ENCODE data around the gene KSR2.

The KSR2 gene

GRCh38 chr12:117692512-117692911 lies 276.3 kb downstream of the KSR2 start:
- no peak for DNase-seq (ENCODE audit: low spot score)

GRCh38 chr12:117689857-117690256 lies 278.9 kb downstream of the KSR2 start:
- DNase-seq (ENCODE audit: low spot score), result no peak

GRCh38 chr12:117688446-117688845 lies 280.3 kb downstream of the KSR2 start:
- DNase-seq (ENCODE audit: low spot score), result no peak

- DNase-seq (ENCODE audit: low spot score), result no peak
These were observed 281.8 kb downstream of the KSR2 start for GRCh38 chr12:117686911-117687377.

GRCh38 chr12:117686210-117686609 lies 282.6 kb downstream of the KSR2 start:
- no peak for DNase-seq (ENCODE audit: low spot score)

- no peak for DNase-seq (ENCODE audit: low spot score)
These were observed 283.5 kb downstream of the KSR2 start for GRCh38 chr12:117685110-117685926.

- DNase-seq (ENCODE audit: low spot score), result no peak
These were observed 284.3 kb downstream of the KSR2 start for GRCh38 chr12:117684471-117684870.

GRCh38 chr12:117680312-117680711 lies 288.5 kb downstream of the KSR2 start:
- DNase-seq (ENCODE audit: low spot score), result no peak

- no peak for DNase-seq (ENCODE audit: low spot score)
These were observed 289.0 kb downstream of the KSR2 start for GRCh38 chr12:117679776-117680175.

GRCh38 chr12:117674763-117675162 lies 294.0 kb downstream of the KSR2 start:
- DNase-seq (ENCODE audit: low spot score), result no peak

GRCh38 chr12:117674313-117674712 lies 294.5 kb downstream of the KSR2 start:
- no peak for DNase-seq (ENCODE audit: low spot score)

- no peak for DNase-seq (ENCODE audit: low spot score)
These were observed 297.1 kb downstream of the KSR2 start for GRCh38 chr12:117671734-117672133.

GRCh38 chr12:117664169-117664568 lies 304.6 kb downstream of the KSR2 start:
- DNase-seq (ENCODE audit: low spot score), result no peak

- DNase-seq (ENCODE audit: low spot score), result no peak
These were observed 306.0 kb downstream of the KSR2 start for GRCh38 chr12:117662620-117663395.

- DNase-seq (ENCODE audit: low spot score), result no peak
These were observed 306.6 kb downstream of the KSR2 start for GRCh38 chr12:117662220-117662619.

- no peak for DNase-seq (ENCODE audit: low spot score)
These were observed 307.3 kb downstream of the KSR2 start for GRCh38 chr12:117661471-117661870.

GRCh38 chr12:117660896-117661295 lies 307.9 kb downstream of the KSR2 start:
- no peak for DNase-seq (ENCODE audit: low spot score)

GRCh38 chr12:117658226-117658625 lies 310.6 kb downstream of the KSR2 start:
- no peak for DNase-seq (ENCODE audit: low spot score)

GRCh38 chr12:117649796-117650195 lies 319.0 kb downstream of the KSR2 start:
- no peak for DNase-seq (ENCODE audit: low spot score)

GRCh38 chr12:117646520-117646919 lies 322.3 kb downstream of the KSR2 start:
- DNase-seq (ENCODE audit: low spot score), result no peak

GRCh38 chr12:117645473-117645872 lies 323.3 kb downstream of the KSR2 start:
- no peak for DNase-seq (ENCODE audit: low spot score)

- DNase-seq (ENCODE audit: low spot score), result no peak
These were observed 324.8 kb downstream of the KSR2 start for GRCh38 chr12:117643971-117644370.

- no peak for DNase-seq (ENCODE audit: low spot score)
These were observed 326.9 kb downstream of the KSR2 start for GRCh38 chr12:117641885-117642284.

All from hematopoietic multipotent progenitor cell treated with erythropoietin and hydrocortisone succinate and interleukin-3 and kit ligand, for 17 days (in vitro differentiated cells).